OCI-LY1 (cell line): ENCODE data around the gene DYNLT2.

Experiments
- H2AFZ ChIP-seq: fragments of 200-600 bp; sonication (generic), shearing (Covaris generic); 2 replicates; pipeline ENCODE4 v1.6.0; 2014; ENCODE audit warnings: antibody characterized with exemption, mild to moderate bottlenecking, low read length
- H3F3A ChIP-seq: fragments of 200-600 bp; sonication (generic), shearing (Covaris generic); 2 replicates; pipeline ENCODE4 v1.6.0; 2014; ENCODE audit warnings: mild to moderate bottlenecking, antibody characterized with exemption, low read length, moderate library complexity; ENCODE audit not compliant: insufficient read depth
- H3K27ac ChIP-seq: fragments of 200-600 bp; sonication (generic); 2 replicates; pipeline ENCODE4 v1.5.1; 2014; ENCODE audit warnings: low read length, mixed run types, mild to moderate bottlenecking, low read depth; ENCODE audit not compliant: poor library complexity, severe bottlenecking
- H3K27me3 ChIP-seq: fragments of 200-600 bp; sonication (generic); 2 replicates; pipeline ENCODE4 v1.6.0; 2014; ENCODE audit warnings: antibody characterized with exemption, mild to moderate bottlenecking, low read length, moderate library complexity; ENCODE audit not compliant: insufficient read depth
- H3K36me3 ChIP-seq: fragments of 200-600 bp; sonication (generic); 2 replicates; pipeline ENCODE4 v1.6.1; 2014; ENCODE audit warnings: mild to moderate bottlenecking, antibody characterized with exemption, low read length, moderate library complexity, mixed read lengths; ENCODE audit not compliant: insufficient read depth
- H3K4me1 ChIP-seq: fragments of 200-600 bp; sonication (generic); 2 replicates; pipeline ENCODE4 v1.5.1; 2014; ENCODE audit warnings: mild to moderate bottlenecking, low read length, moderate library complexity; ENCODE audit not compliant: insufficient read depth, severe bottlenecking
- H3K4me2 ChIP-seq: fragments of 200-600 bp; sonication (generic), shearing (Covaris generic); 2 replicates; pipeline ENCODE4 v1.6.1; 2014; ENCODE audit warnings: low read length
- H3K4me3 ChIP-seq: fragments of 200-600 bp; sonication (generic); 2 replicates; pipeline ENCODE4 v1.5.1; 2014; ENCODE audit warnings: low read length, low read depth, mild to moderate bottlenecking, mixed read lengths; ENCODE audit not compliant: poor library complexity, severe bottlenecking
- H3K79me2 ChIP-seq: fragments of 200-600 bp; shearing (Covaris generic); 2 replicates; pipeline ENCODE4 v1.6.1; 2016; ENCODE audit warnings: mixed run types, low read length, mixed read lengths; ENCODE audit not compliant: insufficient read depth
- H3K9ac ChIP-seq: fragments of 200-600 bp; sonication (generic), shearing (Covaris generic); 2 replicates; pipeline ENCODE4 v1.6.1; 2014; ENCODE audit warnings: mild to moderate bottlenecking, low read length, mixed read lengths
- H3K9me2 ChIP-seq: fragments of 200-600 bp; sonication (generic), shearing (Covaris generic); 2 replicates; pipeline ENCODE4 v1.6.1; 2014; ENCODE audit warnings: low read depth, mild to moderate bottlenecking, low read length, mixed read lengths
- H3K9me3 ChIP-seq: fragments of 200-600 bp; shearing (Covaris generic); 2 replicates; pipeline ENCODE4 v1.6.1; 2014; ENCODE audit warnings: low read length, mixed read lengths
- H4K20me1 ChIP-seq: fragments of 200-600 bp; sonication (generic), shearing (Covaris generic); 2 replicates; pipeline ENCODE4 v1.6.0; 2016; ENCODE audit warnings: mild to moderate bottlenecking, low read length; ENCODE audit not compliant: insufficient read depth
- CTCF ChIP-seq: fragments of 200-600 bp; sonication (generic), shearing (Covaris generic); IDR thresholded peaks from 2 replicates; pipeline ENCODE4 v1.5.1; 2017; ENCODE audit warnings: mild to moderate bottlenecking, antibody characterized with exemption, low read length, moderate library complexity, mixed read lengths
- EZH2 ChIP-seq: fragments of 200-600 bp; sonication (generic), shearing (Covaris generic); IDR thresholded peaks from 2 replicates; pipeline ENCODE4 v1.8.0; 2017; ENCODE audit warnings: borderline replicate concordance, mixed run types, mild to moderate bottlenecking, antibody characterized with exemption, low read length, moderate library complexity, mixed read lengths

Gene DYNLT2

GRCh38 chr6:169763881-169764280, 12.5 kb upstream of the DYNLT2 start:
- H3F3A ChIP-seq = no peaks in the 10 kb centered on the region
- H3K9me3 ChIP-seq = no peaks in the 10 kb centered on the region
- no peak overlapping the region for H2AFZ ChIP-seq
- no peaks in the 10 kb centered on the region for H3K27me3 ChIP-seq
- TF ChIP-seq CTCF (no peak), EZH2 (no peak)
- H3K4me3 ChIP-seq = no peak overlapping the region
- H3K36me3 ChIP-seq = peaks cover 78% of the 10 kb centered on the region
- H3K9ac ChIP-seq = no peak overlapping the region
- no peak overlapping the region for H3K27ac ChIP-seq
- no peaks in the 10 kb centered on the region for H3K9me2 ChIP-seq
- no peaks in the 10 kb centered on the region for H4K20me1 ChIP-seq
- H3K4me1 ChIP-seq = no peaks in the 10 kb centered on the region
- H3K79me2 ChIP-seq = no peaks in the 10 kb centered on the region
- no peak overlapping the region for H3K4me2 ChIP-seq

GRCh38 chr6:169763308-169763707, 11.9 kb upstream of the DYNLT2 start:
- no peaks in the 10 kb centered on the region for H3K4me1 ChIP-seq
- H3K27me3 ChIP-seq = no peaks in the 10 kb centered on the region
- H3K36me3 ChIP-seq = peaks cover 79% of the 10 kb centered on the region
- H3F3A ChIP-seq = no peaks in the 10 kb centered on the region
- H3K4me2 ChIP-seq = no peak overlapping the region
- H3K9ac ChIP-seq = no peak overlapping the region
- TF ChIP-seq CTCF (no peak), EZH2 (no peak)
- H3K4me3 ChIP-seq = no peak overlapping the region
- no peaks in the 10 kb centered on the region for H3K79me2 ChIP-seq
- no peak overlapping the region for H3K27ac ChIP-seq
- no peak overlapping the region for H2AFZ ChIP-seq
- no peaks in the 10 kb centered on the region for H3K9me2 ChIP-seq
- no peaks in the 10 kb centered on the region for H4K20me1 ChIP-seq
- H3K9me3 ChIP-seq = no peaks in the 10 kb centered on the region

GRCh38 chr6:169755162-169755561, 3.8 kb upstream of the DYNLT2 start:
- TF ChIP-seq EZH2 (no peak), CTCF (no peak)
- Histone ChIP-seq H3K27me3 (no peaks in the 10 kb centered on the region), H3K9me2 (no peaks in the 10 kb centered on the region), H3K4me2 (no peak overlapping the region), H3K36me3 (peaks cover 38% of the 10 kb centered on the region), H3K79me2 (peaks cover 9% of the 10 kb centered on the region), H4K20me1 (no peaks in the 10 kb centered on the region), H2AFZ (no peak overlapping the region), H3F3A (no peaks in the 10 kb centered on the region), H3K9ac (no peak overlapping the region), H3K27ac (no peak overlapping the region), H3K4me3 (no peak overlapping the region), H3K4me1 (peaks cover 19% of the 10 kb centered on the region), H3K9me3 (no peaks in the 10 kb centered on the region)
